ENCODE results near the gene PHKG1.
"Not testable (repeated sequence)": the region's sequence is repeated elsewhere in the genome, so short reads cannot be mapped to it uniquely, and the experiment has no call there.

PHKG1 gene

DNA sequence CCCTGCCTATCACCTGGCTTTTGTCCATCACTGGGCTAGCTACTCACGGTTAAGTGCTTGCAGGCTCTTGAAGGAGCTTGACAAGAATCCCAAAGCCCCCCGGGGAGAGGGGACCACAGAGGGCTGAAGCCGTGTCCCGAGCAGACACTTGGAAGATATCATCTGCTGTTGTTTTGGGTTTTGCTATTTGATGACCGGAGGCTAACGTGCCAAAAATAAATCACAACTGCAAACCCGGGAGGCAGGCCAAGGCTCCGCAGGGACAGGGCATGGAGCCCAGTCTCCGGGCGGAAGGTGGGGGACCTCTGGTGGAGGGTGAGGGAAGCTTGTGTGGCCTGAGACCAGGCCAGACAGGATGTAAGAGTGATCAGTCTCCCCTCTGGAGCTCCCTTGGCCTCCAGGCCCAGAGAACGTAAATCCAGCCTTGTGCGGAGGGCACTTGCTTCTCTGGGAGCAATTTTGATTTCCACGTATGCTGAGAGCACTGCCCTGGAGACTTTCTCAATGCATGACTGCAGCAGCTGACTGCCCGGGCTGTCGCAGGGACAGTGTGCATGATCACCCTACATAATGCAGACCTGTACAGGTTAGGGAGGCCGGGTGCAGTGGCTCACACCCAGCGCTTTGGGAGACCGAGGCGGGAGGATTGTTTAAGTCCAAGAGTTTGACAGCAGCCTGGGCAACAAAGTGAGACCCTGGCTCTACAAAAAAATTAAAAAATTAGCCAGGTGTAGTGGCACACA is at the start of gene PHKG1:
Gene PHKG1 (minus strand): TSS at position 164 of the 743 bp plus-strand sequence. CDS start 4,011 bp downstream, outside the sequence.
- peak; percentile 88 for DNase-seq (ENCODE audit: low spot score)

DNA sequence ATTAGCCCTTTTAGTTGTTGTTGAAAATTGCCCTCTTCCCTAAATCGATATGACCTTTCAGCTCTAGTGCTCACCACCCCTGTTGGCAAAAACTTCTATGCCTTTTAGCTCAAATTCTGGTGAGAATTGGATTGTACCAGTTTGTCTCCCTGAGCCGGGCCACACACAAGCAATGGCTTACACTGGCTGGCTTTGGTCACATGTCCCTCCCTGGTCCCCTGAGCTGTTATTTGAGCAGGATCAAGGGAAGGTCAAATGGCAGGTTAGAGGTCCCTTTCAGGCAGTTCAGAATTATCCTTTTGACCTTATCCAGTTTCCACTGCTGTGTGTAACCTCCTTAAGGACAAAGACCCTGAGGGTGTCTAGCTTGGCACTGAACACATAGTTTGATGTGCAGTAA is 38.3 kb upstream of the PHKG1 start:
- not testable (repeated sequence) for DNase-seq (ENCODE audit: low spot score)

DNA sequence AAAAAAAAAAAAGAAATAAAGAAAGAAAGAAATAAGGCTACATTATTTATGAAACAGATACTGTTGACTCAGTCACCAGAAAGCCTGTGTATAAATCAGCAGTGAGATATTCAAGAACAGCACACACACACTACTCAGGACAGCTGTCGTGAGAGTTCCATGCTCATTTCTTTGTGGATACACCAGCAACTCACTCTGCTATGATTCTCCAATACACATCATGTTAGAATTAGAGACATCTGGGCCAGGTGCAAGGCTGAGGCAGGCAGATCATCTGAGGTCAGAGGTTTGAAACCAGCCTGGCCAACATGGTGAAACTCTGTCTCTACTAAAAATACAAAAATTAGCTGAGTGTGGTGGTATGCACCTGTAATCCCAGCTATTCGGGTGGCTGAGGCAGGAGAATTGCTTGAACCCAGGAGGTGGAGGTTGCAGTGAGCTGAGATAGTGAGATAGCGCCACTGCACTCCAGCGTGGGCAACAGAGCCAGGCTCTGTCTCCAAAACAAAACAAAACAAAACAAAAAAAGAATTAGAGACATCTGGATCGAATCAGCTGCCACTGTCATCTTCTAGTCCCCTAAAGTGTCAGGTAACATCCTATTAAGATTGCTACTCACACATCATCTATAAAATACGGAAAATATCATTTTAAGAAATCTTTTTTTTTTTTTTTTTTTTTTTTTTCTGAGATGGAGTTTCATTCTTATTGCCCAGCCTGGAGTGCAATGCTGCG is 34.7 kb upstream of the PHKG1 start:
- no peak for DNase-seq (ENCODE audit: low spot score)

DNA sequence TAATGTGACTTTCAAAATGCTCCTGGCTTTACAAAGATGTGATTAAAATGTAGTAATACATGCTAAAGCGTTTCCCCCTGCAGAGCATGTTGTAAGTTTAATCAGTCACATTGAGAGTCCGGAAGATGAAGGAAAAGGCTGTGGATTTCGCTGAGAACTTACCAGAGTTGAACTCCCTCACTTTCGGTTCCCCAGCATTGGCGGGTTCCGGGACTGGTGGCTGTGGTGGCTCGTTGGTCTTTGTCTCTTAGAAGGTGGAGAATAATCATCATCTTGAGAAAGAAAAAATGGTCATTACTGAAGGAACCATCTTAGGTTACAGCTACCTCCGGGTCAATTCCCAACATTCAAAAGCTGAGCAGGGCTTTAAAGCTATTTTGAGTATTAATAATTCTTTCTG is 33.1 kb upstream of the PHKG1 start:
- no peak for DNase-seq (ENCODE audit: low spot score)

DNA sequence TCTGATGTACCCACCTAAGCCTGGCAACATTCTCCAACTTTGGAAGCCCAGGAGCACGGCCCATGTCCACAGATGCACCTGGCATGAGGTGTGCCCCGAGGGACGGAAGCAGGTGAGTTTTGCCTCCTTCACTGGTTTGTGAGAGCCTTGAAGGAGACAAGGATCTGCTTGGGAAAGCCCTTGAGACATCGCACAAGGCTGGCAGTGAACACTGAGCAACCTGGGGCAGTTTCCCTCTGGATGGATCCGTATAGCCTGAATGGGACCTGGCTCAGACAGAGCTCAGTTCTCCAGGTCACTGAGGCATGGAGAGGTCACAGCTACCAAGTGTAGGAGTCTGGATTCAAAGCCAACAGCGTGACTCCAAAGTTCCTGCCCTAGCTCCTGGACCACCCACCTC is 32.2 kb upstream of the PHKG1 start:
- no peak for DNase-seq (ENCODE audit: low spot score)

DNA sequence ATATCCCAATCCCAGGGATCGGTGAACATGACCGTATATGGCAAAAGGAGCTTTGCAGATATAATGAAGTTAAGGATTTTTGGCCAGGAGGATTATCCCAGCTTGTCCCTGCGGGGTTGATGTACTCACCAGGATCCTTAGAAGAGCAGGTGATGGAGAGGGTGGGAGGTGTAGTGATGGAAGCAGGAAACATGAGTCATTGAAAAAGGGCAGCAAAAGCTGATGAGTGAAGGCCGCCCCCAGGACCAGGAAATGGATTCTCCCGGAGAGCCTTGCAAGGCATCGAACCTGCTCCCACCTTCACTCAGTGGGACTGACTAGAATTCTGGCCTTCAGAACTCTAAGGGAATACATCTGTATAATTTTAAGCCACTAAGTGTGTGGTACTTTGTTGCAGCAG is 28.7 kb upstream of the PHKG1 start:
- DNase-seq (ENCODE audit: low spot score) = no peak

DNA sequence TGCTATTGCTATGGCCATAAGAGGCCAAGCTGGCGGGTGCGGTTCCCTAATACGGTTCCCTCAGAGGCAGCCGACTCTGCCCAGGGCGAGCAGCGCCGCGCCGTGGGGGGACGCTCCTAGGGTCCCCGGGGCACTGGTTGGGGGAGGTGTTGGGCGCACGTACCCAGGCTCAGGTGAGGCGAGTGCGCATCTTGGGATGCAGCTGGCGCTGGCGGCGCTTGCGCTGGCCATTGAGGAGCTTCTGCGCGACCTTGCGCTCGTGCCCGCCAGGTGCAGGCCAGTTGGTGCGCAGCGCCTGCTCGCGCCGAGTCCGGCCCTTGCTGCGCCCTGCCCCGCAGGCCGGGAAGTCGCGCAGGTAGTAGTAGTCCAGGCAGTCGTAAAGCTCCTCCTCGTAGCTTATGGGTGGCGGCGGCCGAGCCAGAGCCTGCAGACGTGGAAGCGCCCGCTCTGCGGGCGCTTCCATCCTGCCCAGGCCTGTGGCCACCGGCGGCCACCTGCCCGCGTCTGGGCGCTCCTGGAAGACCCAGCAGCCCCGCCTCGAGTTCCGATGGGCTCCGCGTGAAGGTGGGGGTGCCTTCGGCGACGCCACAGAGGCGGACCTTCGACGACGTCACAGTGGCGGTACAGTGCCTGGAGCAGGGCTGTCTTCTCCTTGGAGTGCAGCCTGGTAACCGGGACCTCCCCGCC is 23.2 kb upstream of the PHKG1 start, which contains the start of gene NUPR2:
Gene NUPR2 (minus strand): TSS at position 566 of the 687 bp plus-strand sequence. CDS start 103 bp downstream, at position 463.
- no peak for DNase-seq (ENCODE audit: low spot score)

DNA sequence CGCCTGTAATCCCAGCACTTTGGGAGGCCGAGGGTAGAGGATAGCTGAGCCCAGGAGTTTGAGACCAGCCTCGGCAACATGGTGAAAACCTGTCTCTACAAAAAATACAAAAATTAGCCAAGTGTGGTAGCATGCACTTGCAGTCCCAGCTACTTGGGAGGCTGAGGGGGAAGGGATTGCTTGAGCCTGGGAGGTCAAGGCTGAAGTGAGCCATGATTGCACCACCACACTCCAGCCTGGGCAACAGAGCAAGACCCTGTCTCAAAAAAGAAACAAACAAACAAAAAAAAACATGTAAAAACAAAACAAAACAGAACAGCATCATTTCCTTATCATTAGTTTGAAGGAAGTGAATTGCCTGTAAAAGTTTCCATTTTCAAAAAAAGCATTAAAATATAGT is 19.5 kb upstream of the PHKG1 start:
- not testable (repeated sequence) for DNase-seq (ENCODE audit: low spot score)

DNA sequence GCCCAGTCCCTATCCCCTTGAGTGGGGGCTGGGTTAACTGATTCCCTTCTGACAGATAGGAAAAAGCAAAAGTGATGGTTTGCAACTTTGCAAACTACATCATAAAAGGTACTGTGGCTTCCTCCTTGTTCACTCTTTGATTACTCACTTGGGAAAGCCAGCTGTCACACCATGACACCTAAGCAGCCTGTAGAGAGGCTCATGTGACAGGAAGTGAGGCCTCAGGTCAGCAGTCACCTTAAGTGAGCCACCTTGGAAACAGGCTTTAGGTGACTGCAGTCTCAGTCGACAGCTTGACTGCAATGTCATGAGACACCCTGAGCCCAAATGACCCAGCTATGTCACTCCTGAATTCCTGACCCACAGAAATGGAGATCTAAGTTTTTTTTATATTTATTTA is 17.9 kb upstream of the PHKG1 start:
- DNase-seq (ENCODE audit: low spot score) = no peak

DNA sequence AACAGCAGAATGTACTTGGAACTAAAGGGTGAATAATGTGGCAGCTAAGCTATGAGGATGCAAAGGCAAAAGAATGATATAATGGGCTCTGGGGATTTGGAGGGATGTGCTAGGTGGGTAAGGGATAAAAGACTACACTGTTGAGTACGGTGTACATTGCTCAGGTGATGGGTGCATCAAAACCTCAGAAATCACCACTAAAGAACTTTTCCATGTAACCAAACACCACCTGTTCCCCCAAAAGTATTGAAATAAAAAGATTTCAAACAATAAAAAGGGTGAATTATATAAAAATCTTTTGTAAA is 15.2 kb upstream of the PHKG1 start:
- no peak for DNase-seq (ENCODE audit: low spot score)

DNA sequence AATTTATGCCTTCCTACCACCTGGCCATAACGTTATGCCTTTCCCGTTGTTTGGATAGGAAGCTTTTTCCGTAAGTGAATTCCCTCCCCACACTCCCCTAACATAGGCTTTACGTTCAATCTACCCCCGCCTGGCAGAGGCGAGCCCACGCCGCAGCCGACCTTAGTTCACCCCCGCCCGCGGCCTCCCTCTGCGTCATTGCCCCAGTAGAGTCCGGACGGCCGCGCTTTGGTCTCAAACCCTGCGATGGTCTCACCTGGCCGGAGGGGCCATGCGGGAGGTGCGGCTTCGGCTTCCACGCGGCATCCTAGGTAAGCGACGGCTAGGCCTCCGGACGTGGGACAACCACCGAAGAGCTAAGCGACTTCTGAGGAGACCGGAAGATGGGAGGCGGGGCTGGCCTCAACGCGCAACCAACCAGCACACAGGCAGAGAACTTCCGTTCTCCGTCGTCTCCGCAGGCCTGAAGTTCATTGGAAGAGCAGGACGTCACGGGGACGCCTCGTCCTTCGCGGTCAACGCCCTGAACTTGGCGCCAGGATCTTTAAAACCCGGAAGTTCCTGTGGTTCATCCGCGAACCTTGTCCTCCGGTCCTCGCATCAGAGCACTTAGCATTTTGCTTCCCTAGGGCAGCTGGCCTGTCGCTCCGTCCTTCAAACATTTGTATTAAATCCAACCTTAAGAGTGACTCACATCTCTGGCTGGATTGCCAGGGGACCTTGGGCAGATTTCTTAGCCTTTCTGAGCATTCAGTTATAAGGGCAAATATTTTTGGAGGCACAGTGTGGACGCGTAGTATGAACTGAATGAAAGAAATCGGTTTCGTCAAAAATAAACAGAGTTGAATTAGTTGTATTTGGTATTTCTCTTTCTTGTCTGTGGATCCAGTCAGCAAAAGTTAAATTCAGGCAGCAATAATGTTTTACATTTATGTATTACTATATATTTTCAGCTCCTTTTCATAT is 13.6 kb upstream of the PHKG1 start, which contains the start of gene CHCHD2:
Gene CHCHD2 (minus strand): TSS at position 369 of the 966 bp plus-strand sequence. CDS start 63 bp downstream, at position 306.
- peak; percentile 99 for DNase-seq (ENCODE audit: low spot score)

DNA sequence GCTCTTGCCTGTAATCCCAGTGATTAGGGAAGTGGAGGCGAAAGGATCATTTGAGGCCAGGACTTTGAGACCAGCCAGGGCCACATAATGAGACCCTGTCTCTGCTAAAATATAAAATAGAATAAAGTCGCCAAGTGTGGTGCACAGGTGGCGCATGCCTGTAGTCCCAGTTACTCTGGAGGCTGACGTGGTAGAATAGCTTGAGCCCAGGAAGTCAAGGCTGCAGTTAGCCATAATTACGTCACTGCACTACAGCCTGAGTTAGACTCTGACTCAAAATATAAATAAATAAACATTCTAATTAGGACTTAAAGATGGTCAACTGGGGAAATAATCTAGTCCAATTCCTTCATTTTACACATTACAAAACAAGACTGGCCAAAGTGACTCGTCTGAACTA is 12.8 kb upstream of the PHKG1 start:
- peak; percentile 5 for DNase-seq (ENCODE audit: low spot score)

DNA sequence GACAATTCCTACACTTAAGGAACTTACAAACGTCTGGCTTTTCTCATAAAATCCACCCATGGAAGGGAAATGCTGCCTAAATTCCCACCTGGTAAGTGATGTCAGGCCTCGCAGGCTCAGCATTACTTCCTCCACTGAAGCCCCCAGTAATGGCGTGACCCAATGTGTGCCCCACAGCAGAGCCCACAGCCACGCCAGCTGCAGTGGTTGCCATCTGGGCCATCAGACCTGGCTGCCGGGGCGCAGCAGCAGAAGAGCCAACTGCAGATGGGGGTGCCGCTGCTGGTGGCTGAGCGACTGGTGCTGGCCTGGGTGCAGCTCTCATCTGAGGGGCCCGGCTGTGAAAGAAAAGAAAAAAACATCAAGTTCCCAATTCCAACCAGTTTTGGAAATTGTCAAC is 11.4 kb upstream of the PHKG1 start:
- DNase-seq (ENCODE audit: low spot score) = not testable (repeated sequence)

DNA sequence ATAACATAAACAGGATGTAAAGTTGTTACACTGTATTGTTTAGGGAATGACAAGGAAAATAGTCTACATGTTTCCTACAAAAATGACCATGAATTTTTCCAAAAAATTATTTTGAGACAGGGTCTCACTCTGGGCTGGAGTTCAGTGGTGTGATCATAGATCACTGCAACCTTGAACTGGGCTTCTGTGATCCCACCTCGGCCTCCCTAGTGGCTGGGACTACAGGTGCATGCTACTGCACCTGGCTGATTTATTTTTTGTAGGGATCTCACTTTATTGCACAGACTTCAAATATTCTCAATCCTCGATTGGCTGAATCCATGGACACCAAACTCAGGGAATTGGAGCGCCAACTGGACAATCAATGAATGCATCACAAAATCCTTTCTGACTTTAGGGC is 6.9 kb upstream of the PHKG1 start:
- no peak for DNase-seq (ENCODE audit: low spot score)

DNA sequence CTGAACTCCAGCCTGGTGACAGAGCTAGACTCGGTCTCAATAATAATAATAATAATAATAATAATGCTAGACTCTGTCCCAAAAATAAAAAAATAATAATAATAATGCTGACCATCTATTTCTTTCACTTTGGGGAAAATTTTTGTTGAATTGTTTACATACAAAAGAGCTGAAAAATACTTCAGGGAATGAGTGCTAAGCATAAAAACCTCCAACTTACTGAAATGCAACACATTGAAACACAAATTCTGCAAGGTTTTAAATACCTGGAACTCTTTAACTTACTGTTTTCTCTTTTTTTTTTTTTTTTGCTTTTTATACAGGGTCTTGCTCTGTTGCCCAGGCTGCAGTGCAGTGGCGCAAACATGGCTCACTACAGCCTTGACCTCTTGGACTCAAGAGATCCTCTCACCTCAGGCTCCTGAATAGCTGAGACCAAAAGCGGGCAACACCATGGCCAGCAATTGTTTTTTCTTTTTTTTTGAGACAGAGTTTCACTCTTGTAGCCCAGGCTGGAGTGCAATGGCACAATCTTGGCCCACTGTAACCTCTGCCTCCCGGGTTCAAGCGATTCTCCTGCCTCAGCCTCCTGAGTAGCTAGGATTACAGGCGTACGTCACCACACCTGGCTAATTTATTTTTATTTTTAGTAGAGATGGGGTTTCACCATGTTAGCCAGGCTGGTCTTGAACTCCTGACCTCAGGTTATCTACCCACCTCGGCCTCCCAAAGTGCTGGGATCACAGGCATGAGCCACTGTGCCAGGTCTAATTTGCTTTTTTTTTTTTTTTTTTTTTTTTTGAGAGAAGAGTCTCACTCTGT is 5.6 kb upstream of the PHKG1 start:
- not testable (repeated sequence) for DNase-seq (ENCODE audit: low spot score)

DNA sequence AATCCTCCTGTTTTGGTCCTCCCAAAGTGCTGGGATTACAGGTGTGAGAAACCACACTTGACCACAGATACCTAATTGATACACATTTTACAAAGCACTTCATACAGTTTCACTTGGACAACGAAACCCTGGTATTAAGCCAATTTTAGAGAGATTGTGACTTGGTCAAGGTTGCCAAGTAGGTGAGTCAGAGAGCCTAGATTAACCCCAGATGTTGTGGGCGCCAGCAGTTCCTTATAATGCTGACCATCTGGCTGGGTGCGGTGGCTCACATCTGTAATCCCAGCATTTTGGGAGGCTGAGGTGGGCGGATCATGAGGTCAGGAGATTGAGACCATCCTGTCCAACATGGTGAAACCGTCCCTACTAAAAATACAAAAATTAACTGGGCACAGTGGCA is 4.9 kb upstream of the PHKG1 start:
- no peak for DNase-seq (ENCODE audit: low spot score)

DNA sequence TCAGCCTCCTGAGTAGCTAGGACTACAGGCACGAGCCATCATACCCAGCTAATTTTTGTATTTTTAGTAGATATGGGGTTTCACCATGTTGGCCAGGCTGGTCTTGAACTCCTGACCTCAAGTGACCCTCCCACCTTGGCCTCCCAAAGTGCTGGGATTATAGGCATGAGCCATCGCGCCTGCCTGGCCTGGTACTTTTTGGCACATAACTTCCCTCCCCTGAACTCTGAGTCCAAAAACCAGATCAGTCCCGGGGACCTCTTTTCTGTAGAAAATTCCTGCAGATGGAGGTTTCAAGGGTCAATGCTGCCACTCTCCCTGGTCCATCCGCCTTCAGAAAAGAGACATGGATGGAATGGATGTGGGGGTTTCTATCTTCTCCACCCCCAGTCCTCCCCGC is 364 bp downstream of the PHKG1 start:
- DNase-seq (ENCODE audit: low spot score) = not testable (repeated sequence)

DNA sequence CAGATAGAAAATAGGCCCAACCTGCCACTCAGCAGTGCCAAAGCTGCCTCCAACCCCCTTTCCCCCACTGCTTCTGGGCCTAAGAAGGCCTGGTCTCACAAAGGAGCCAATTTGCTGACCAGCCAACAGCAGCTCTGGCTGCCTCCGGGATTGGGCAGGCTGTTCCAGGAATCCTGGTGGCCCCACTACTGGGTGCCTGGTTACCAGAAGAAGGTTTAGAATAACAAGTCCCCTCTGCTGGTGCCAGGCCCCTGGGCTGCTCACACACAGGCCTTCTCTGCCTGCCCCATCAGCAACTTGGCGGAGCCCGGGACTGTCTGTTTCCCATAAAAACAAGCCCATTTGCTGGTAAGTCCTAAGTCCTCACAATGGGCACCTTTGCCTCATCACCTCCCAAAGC is 1.2 kb downstream of the PHKG1 start:
- peak; percentile 51 for DNase-seq (ENCODE audit: low spot score)

DNA sequence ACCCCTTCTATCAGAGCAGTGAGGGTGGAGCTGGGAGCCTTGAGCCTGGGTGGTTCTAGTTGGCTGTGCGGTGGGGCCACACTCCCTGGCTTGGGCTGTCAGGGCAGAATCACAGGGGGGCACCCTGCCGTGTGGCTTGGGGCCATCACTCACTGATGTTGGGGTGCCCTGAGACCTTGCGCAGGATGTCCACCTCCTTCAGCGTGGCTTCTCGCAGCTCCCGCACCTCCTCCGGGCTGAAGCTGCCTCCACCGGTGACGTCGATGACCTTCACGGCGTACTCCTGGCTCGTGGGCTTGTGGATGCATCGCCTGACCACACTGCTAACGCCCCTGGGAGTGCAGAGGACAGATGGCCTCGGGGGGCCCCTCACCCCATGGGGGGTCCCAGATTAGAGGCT is 5.3 kb downstream of the PHKG1 start:
- DNase-seq (ENCODE audit: low spot score) = no peak

DNA sequence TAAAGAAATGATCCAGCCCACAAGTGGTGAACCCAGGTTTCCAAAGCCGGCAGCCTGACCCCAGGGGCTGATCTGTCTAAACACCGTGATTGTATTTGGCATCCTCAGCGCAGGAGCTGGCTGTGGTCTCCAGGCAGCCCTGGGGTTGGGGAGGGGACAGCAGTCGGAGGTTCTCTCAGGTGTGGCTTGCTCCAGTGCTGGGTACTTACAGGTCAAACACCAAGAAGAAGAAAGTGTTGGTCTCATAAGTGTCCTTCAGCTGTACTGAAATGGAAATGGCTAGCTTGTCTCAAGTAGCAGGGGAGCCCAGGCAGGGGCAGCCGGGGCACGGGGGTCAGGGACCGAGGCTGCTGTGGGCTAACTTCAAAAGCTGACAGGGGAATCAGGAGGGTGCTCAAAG is 6.0 kb downstream of the PHKG1 start:
- no peak for DNase-seq (ENCODE audit: low spot score)
